GM21619 (cell line): ENCODE data around the gene TMPRSS9.
"Not testable (repeated sequence)": the region's sequence is repeated elsewhere in the genome, so short reads cannot be mapped to it uniquely, and the experiment has no call there.

Source experiments
- ATAC-seq: cut with Tn5 transposase; IDR thresholded peaks from one replicate; pipeline ENCODE4 v1.9.1; 2021; ENCODE audit not compliant: unreplicated experiment

TMPRSS9 gene

DNA sequence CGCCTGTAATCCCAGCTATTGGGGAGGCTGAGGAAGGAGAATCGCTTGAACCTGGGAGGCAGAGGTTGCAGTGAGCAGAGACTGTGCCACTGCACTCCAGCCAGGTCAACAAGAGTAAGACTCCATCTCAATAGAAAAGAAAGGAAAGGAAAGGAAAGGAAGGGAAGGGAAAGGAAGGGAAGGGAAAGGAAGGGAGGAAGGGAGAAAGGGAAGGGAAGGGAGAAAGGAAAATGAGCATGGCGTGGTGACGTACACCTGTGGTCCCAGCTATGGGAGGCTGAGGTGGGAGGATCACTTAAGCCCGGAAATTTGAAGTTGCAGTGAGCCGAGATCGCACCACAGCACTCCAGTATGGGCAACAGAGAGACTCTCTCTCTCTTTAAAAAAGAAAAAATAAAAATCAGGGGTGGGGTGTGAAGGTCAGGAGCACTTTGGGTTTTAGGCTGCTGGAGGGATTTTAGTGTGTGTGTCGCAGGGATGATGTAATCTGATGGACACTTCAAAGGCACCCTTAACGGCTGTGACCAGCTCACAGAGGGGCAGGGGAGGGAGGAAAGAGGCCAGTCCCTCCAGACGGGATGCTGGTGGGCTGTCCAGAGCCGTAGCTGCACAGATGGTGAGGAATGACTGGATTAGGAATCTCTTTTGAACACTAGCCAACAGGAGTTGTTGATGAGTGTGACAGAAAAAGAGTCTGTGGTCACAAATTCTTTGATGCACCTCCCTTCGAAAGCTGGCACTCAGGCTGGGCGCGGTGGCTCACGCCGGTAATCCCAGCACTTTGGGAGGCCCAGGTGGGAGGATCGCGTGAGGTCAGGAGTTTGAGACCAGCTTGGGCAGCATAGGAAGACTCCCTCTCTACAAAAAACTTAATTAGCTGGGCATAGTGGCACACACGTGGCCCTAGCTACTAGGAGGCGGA, 27.6 kb downstream of the TMPRSS9 start:
- no peak for ATAC-seq

GRCh38 chr19:2389594-2389993, 29.5 kb downstream of the TMPRSS9 start:
- no peak for ATAC-seq

- ATAC-seq = no peak
These were observed 31.2 kb downstream of the TMPRSS9 start for GRCh38 chr19:2391118-2391725.

- ATAC-seq = no peak
These were observed 32.3 kb downstream of the TMPRSS9 start for GRCh38 chr19:2392366-2392765.

GRCh38 chr19:2392899-2393298, 32.8 kb downstream of the TMPRSS9 start:
- ATAC-seq = not testable (repeated sequence)

DNA sequence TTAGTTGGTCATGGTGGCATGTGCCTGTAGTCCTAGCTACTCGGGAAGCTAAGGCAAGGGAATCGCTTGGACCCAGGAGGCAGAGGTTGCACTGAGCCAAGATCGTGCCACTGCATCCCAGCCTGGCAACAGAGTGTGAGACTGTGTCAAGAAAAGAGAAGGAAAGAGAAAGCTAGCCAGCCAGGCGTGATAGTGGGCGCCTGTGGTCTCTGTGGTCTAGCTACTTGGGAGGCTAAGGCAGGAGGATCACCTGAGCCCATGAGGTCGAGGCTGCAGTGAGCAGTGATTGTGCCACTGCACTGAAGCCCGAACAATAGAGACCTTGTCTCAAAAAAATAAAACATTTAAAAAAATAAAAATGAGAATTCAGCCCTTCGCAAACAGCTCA, 34.0 kb downstream of the TMPRSS9 start:
- ATAC-seq = no peak

DNA sequence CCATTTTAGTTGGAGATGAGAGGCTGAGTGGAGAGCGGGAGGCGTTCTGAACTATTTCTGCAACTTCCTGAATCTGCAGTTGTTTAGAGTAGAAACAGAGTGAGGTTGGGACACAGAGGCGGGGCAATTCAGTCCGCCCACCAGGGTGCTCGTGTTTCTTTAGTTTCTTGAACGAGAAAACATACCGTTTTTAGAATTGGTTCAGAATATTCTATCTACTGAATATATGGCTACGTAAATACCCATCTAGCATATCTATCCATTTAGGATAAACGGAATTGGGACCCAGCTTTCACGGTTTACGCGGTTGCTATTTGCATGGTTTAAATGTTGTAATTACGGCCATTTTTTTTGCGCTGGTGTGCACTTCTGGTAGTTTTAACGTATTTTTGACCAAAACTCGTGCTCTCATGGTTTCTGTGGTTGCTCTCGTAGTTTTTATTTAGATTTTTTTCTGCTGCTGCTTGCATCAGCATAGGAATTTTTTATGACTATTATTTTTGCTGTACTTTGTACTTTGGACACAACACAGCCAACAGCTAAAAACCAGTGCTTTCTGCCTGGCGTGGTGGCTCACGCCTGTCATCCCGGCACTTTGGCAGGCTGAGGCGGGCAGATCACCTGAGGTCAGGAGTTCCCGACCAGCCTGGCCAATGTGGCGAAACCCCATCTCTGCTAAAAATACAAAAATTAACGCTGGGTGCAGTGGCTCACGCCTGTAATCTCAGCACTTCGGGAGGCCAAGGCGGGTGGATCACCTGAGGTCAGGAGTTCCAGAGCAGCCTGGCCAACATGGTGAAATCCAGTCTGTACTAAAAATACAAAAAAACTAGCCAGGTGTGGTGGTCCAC, 34.6 kb downstream of the TMPRSS9 start:
- no peak for ATAC-seq

GRCh38 chr19:2395293-2395829, 35.3 kb downstream of the TMPRSS9 start:
- ATAC-seq = not testable (repeated sequence)

GRCh38 chr19:2397173-2397572, 37.1 kb downstream of the TMPRSS9 start:
- not testable (repeated sequence) for ATAC-seq

GRCh38 chr19:2398735-2399305, 38.8 kb downstream of the TMPRSS9 start:
- no peak for ATAC-seq

DNA sequence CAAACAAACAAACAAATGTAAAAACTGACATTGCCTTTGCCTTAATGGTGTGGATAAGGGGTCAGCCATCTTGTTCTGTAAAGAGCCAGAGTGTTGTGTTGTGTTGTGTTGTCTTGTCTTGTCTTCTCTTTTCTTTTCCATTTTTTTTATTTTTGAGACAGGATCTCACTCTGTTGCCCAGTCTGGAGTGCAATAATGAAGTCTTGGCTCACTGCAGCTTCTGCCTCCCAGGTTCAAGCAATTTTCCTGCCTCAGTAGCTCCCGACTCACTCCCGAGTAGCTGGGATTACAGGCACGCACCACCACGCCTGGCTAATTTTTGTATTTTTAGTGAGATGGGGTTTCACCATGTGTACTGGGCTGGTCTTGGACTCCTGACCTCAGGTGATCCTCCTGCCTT, 39.5 kb downstream of the TMPRSS9 start:
- ATAC-seq = no peak

- ATAC-seq = no peak
These were observed 48.2 kb downstream of the TMPRSS9 start for GRCh38 chr19:2408247-2408646.

DNA sequence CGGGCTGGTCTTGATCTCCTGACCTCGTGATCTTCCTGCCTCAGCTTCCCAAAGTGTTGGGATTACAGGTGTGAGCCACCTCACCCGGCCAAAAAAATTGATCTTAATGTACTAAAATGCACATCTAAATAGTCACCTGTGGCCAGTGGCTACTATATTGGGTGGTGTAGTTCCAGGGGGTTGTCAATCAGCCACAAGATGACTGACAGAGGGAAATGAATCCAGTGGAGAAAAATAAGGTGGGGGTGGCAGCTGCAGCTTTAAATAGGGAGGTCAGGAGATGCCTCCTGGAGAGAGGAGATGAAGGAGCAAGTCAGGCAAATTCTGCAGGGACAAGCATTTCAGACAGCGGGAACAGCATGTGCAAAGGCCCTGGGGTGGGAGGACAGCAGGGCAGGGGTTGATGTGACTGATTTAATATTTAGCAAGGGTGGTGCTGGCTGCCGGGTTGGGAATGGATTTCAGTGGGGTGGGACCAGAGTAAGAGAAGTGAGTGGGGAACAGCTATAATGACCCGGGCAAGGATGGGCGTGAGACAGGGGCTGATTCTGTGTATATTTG, 49.4 kb downstream of the TMPRSS9 start:
- ATAC-seq = no peak

GRCh38 chr19:2410023-2410422, 50.0 kb downstream of the TMPRSS9 start:
- ATAC-seq = no peak

DNA sequence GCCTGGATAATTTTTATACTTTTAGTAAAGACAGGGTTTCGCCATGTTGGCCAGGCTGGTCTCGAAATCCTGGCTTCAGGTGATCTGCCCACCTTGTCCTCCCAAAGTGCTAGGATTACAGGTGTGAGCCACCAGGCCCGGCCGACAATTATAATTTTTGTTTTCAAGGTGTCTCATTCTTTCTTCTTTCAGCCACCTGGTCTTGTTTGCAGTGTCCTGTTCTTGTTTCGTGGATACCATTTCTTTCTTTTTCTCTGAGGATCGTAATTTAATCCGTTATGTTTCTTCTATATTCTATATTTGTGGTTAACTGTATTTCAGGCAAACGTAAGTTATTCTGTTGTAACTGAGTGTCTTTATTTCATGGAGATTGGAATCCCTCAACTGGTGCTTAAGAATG, 51.6 kb downstream of the TMPRSS9 start:
- ATAC-seq = no peak

DNA sequence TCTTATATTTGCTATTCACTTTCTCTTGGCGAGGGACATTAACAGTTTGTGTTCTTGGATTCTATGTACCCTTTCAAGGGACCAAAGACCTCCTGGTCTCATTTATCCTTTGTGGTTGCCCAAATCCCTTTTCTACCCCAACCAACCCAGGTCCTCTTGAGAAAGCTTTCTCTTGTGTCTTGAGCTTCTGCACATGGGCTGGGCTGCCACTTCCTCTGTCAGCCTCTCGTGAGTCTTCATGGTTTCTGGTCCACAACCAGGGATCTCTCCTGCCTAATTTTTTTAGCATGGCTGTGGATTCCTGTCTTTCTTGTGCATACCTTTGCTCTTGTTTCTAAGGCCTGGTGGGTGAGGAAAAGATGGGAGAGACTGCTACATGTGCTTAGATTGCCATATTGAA, 52.4 kb downstream of the TMPRSS9 start:
- no peak for ATAC-seq

DNA sequence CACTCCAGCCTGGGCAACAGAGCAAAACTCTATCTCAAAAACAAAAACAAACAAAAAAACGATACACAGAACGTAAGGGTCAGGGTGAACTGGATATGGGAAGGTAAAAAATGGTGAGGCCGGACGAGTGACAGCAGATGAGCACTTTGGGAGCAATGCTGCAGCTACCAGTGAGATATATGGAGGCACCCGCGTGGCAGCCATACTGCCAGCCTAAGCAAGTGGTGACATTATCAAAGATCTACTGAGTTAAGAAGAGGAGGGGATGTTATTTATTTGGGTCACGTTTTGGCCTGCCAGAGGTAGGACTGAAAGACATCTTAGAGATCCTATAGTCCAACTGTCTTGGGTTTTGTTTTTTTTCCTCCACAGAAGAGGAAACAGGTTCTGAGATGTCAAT, 53.1 kb downstream of the TMPRSS9 start:
- ATAC-seq = no peak

GRCh38 chr19:2413629-2414028, 53.6 kb downstream of the TMPRSS9 start:
- no peak for ATAC-seq

DNA sequence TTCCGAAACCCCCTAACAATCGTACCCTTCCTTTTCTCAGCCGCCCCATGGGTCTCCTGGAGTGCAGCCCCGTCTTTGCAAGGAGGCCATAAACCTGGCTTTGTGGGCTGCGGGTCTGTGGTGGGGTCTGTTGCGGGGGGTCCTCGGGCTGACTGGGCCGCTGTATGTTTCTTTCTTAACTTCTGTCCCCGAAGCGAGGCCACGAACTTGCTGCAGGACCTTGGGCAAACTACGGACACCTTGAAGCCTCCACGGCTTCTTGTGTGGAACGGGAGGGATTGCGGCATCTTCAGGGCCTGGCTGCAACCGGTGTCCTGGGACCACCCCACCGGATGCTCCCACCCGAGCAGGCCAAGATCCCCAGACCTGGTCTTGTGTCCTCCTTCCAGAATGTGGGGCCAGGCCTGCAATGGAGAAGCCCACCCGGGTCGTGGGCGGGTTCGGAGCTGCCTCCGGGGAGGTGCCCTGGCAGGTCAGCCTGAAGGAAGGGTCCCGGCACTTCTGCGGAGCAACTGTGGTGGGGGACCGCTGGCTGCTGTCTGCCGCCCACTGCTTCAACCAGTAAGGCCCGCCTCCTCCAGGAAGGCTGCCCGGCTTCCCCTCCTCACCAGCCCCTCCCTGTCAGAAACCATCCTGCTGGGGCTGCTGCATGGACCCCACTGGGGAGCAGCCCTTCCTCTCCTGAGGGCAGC, 55.4 kb downstream of the TMPRSS9 start:
- no peak for ATAC-seq

- no peak for ATAC-seq
These were observed 55.9 kb downstream of the TMPRSS9 start for GRCh38 chr19:2415973-2416319.
